Amygdala (tissue), 56 donors: ENCODE data around the gene FAM222B.
A peak's percentile ranks its signal among the peaks of the same experiment; 100 is the strongest.
"Not testable (repeated sequence)": the region's sequence is repeated elsewhere in the genome, so short reads cannot be mapped to it uniquely, and the experiment has no call there.

Experiments used
- DNase-seq, 56 donors: peaks; one replicate each; lab custom pipeline; 2025; lab: John Stamatoyannopoulos, UW

Gene FAM222B

GRCh38 chr17:28842282-28843012, at the start of gene FAM222B:
Gene FAM222B, minus strand, starts transcription at chr17:28842790. Its CDS starts 76,123 bp downstream, at chr17:28766667.
- peak; percentile 6 to 87 (median 70) for DNase-seq

GRCh38 chr17:28892024-28892423, 49.4 kb upstream of the FAM222B start:
- no peak for DNase-seq

- no peak for DNase-seq
Observed at GRCh38 chr17:28891201-28891600, 48.6 kb upstream of the FAM222B start.

GRCh38 chr17:28889996-28890395, 47.4 kb upstream of the FAM222B start:
- no peak for DNase-seq

- no peak for DNase-seq
Observed at GRCh38 chr17:28888832-28889231, 46.2 kb upstream of the FAM222B start.

GRCh38 chr17:28887871-28888471, 45.4 kb upstream of the FAM222B start:
- no peak for DNase-seq

GRCh38 chr17:28885951-28886350, 43.4 kb upstream of the FAM222B start:
- no peak for DNase-seq

- DNase-seq = peak in 15 of 56 donors; percentile 5 to 45 (median 18)
Observed at GRCh38 chr17:28885363-28885762, 42.8 kb upstream of the FAM222B start.

GRCh38 chr17:28883967-28884702, 41.5 kb upstream of the FAM222B start:
- DNase-seq = no peak

GRCh38 chr17:28882154-28882895, 39.7 kb upstream of the FAM222B start:
- no peak for DNase-seq

- no peak for DNase-seq
Observed at GRCh38 chr17:28881533-28882056, 39.0 kb upstream of the FAM222B start.

- DNase-seq = no peak
Observed at GRCh38 chr17:28880572-28880945, 38.0 kb upstream of the FAM222B start.

- DNase-seq = no peak
Observed at GRCh38 chr17:28879886-28880571, 37.4 kb upstream of the FAM222B start.

- DNase-seq = peak in 7 of 56 donors; percentile 2 to 9 (median 4)
Observed at GRCh38 chr17:28878981-28879380, 36.4 kb upstream of the FAM222B start.

- DNase-seq = no peak
Observed at GRCh38 chr17:28878158-28878910, 35.7 kb upstream of the FAM222B start.

- not testable (repeated sequence) for DNase-seq
Observed at GRCh38 chr17:28877150-28877711, 34.6 kb upstream of the FAM222B start.

- no peak for DNase-seq
Observed at GRCh38 chr17:28875848-28876550, 33.4 kb upstream of the FAM222B start.

GRCh38 chr17:28874750-28875149, 32.2 kb upstream of the FAM222B start:
- no peak for DNase-seq
